GM12892 (cell line): ENCODE results near the gene BDKRB1.

Source experiments
- POLR2A ChIP-seq: IDR thresholded peaks from 2 replicates; pipeline ENCODE4 v1.6.1; 2011; ENCODE audit warnings: low read depth, low read length, control low read depth
- TAF1 ChIP-seq: IDR thresholded peaks from 2 replicates; pipeline ENCODE4 v1.6.1; 2011; ENCODE audit warnings: low read depth, mild to moderate bottlenecking, control low read depth, low read length, borderline replicate concordance

DNA sequence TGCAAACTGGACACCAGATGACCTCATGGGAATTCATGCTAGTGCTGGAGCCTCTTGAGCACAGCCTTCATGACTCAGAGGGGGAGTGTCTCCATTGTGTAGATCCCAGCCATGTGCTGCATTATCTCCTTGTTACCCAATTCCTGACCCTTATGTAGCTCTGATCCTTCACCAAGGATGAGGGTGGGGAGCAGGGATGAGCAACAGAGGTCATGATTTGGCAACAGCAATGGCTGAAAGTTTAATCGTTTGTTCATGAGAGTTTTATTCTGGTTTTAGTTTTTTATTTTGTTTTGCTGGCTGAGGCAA is 9.5 kb upstream of the BDKRB1 start:
- TF ChIP-seq TAF1 (no peak), POLR2A (no peak)
